Measurements from ENCODE around the gene TMEM115. TPM values are rescaled to one million over a fixed set of nuclear protein-coding genes. Genes with fewer than 3 reads are reported as not detected.

TMEM115 gene
- total and polyA plus RNA-seq, 2 of the 13 experiments (the other 11 are each of a cell fraction or from before 2014, with no cell fraction given) = 22.1 to 30.7 TPM

GRCh38 chr3:50350527-50351322 lies 8.6 kb downstream of the TMEM115 start, which contains the start of the genes CYB561D2 and NPRL2 (continued):
- TF ChIP-seq, protein P1, sequence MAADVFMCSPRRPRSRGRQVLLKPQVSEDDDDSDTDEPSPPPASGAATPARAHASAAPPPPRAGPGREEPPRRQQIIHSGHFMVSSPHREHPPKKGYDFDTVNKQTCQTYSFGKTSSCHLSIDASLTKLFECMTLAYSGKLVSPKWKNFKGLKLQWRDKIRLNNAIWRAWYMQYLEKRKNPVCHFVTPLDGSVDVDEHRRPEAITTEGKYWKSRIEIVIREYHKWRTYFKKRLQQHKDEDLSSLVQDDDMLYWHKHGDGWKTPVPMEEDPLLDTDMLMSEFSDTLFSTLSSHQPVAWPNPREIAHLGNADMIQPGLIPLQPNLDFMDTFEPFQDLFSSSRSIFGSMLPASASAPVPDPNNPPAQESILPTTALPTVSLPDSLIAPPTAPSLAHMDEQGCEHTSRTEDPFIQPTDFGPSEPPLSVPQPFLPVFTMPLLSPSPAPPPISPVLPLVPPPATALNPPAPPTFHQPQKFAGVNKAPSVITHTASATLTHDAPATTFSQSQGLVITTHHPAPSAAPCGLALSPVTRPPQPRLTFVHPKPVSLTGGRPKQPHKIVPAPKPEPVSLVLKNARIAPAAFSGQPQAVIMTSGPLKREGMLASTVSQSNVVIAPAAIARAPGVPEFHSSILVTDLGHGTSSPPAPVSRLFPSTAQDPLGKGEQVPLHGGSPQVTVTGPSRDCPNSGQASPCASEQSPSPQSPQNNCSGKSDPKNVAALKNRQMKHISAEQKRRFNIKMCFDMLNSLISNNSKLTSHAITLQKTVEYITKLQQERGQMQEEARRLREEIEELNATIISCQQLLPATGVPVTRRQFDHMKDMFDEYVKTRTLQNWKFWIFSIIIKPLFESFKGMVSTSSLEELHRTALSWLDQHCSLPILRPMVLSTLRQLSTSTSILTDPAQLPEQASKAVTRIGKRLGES (CRISPR knock-in tag; IDR thresholded peaks at IDR 0.05; ENCODE audit: borderline replicate concordance) = peak; percentile 75; the same call in 1 of the 2 replicates
- TF ChIP-seq FOXA3 (CRISPR knock-in tag; IDR thresholded peaks at IDR 0.05) = no peak; the same call in 1 of the 2 replicates
- no peak for TF ChIP-seq ZNF382 (CRISPR knock-in tag; IDR thresholded peaks at IDR 0.05; ENCODE audit: borderline replicate concordance)
- TF ChIP-seq, protein P2, sequence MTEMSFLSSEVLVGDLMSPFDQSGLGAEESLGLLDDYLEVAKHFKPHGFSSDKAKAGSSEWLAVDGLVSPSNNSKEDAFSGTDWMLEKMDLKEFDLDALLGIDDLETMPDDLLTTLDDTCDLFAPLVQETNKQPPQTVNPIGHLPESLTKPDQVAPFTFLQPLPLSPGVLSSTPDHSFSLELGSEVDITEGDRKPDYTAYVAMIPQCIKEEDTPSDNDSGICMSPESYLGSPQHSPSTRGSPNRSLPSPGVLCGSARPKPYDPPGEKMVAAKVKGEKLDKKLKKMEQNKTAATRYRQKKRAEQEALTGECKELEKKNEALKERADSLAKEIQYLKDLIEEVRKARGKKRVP (CRISPR knock-in tag; IDR thresholded peaks at IDR 0.05) = peak in 1 of 2 experiments; percentile 73; a peak in 2 of 4 replicates
- TF ChIP-seq ZNF724P (CRISPR knock-in tag; IDR thresholded peaks at IDR 0.05; ENCODE audit: borderline replicate concordance) = peak; percentile 94
- TF ChIP-seq POLR2AphosphoS2 (IDR thresholded peaks at IDR 0.05; ENCODE audit: low read depth, low read length) = no peak
- TF ChIP-seq TAF1 (CRISPR knock-in tag; IDR thresholded peaks at IDR 0.05) = peak; percentile 84
- TF ChIP-seq HNF4G (IDR thresholded peaks at IDR 0.05; ENCODE audit: borderline replicate concordance, low read depth, low read length) = no peak
- TF ChIP-seq HNF4G (CRISPR knock-in tag; IDR thresholded peaks at IDR 0.05; ENCODE audit: borderline replicate concordance, low read depth) = peak; percentile 52; the same call in 1 of the 2 replicates
- 0 out of 2 replicates have a peak, but pooled peaks have one; percentile 39 for TF ChIP-seq KIAA2018 (CRISPR knock-in tag; IDR thresholded peaks at IDR 0.05; ENCODE audit: borderline replicate concordance)
- TF ChIP-seq THYN1 (CRISPR knock-in tag; IDR thresholded peaks at IDR 0.05; ENCODE audit: borderline replicate concordance, low read depth) = no peak
- no peak; the same call in 1 of the 2 replicates for TF ChIP-seq ZBTB39 (CRISPR knock-in tag; IDR thresholded peaks at IDR 0.05)
- peak; percentile 72 for TF ChIP-seq ZNF431 (CRISPR knock-in tag; IDR thresholded peaks at IDR 0.05; ENCODE audit: borderline replicate concordance, low read depth)

Measured in HepG2 (cell line).